Measurements from ENCODE around the gene KMT5C.

KMT5C gene

GRCh38 chr19:55301459-55302317, 38.0 kb upstream of the KMT5C start:
- Histone ChIP-seq H3K9me3 (ENCODE audit: severe bottlenecking) (no peaks in the 10 kb centered on the region), H3K27me3 (ENCODE audit: insufficient read depth, poor library complexity, severe bottlenecking) (no peaks in the 10 kb centered on the region), H3K27ac (ENCODE audit: poor library complexity, severe bottlenecking) (no peak overlapping the region), H3K36me3 (ENCODE audit: low read depth) (peaks cover 11% of the 10 kb centered on the region), H3K4me1 (ENCODE audit: insufficient read depth, poor library complexity, severe bottlenecking) (no peaks in the 10 kb centered on the region), H3K4me3 (ENCODE audit: severe bottlenecking) (no peak overlapping the region)
- DNase-seq (ENCODE audit: low spot score) (peak; percentile 84), ATAC-seq (ENCODE audit: low read depth) (peak; percentile 78)
- TF ChIP-seq CTCF (IDR thresholded peaks at IDR 0.05; ENCODE audit: poor library complexity, severe bottlenecking) = peak; percentile 94

GRCh38 chr19:55302318-55302703, 37.4 kb upstream of the KMT5C start:
- H3K36me3 ChIP-seq (ENCODE audit: low read depth) = peaks cover 11% of the 10 kb centered on the region
- no peak overlapping the region for H3K27ac ChIP-seq (ENCODE audit: poor library complexity, severe bottlenecking)
- H3K27me3 ChIP-seq (ENCODE audit: insufficient read depth, poor library complexity, severe bottlenecking) = no peaks in the 10 kb centered on the region
- ATAC-seq (ENCODE audit: low read depth) (no peak), DNase-seq (ENCODE audit: low spot score) (no peak)
- no peak overlapping the region for H3K4me3 ChIP-seq (ENCODE audit: severe bottlenecking)
- no peaks in the 10 kb centered on the region for H3K9me3 ChIP-seq (ENCODE audit: severe bottlenecking)
- H3K4me1 ChIP-seq (ENCODE audit: insufficient read depth, poor library complexity, severe bottlenecking) = no peaks in the 10 kb centered on the region
- no peak for TF ChIP-seq CTCF (IDR thresholded peaks at IDR 0.05; ENCODE audit: poor library complexity, severe bottlenecking)

- ATAC-seq (ENCODE audit: low read depth) = no peak
- H3K27ac ChIP-seq (ENCODE audit: poor library complexity, severe bottlenecking) = no peak overlapping the region
Observed at GRCh38 chr19:55303477-55303876, 36.2 kb upstream of the KMT5C start.

GRCh38 chr19:55304279-55304978, 35.2 kb upstream of the KMT5C start:
- Histone ChIP-seq H3K4me3 (ENCODE audit: severe bottlenecking) (no peak overlapping the region), H3K27ac (ENCODE audit: poor library complexity, severe bottlenecking) (no peak overlapping the region), H3K4me1 (ENCODE audit: insufficient read depth, poor library complexity, severe bottlenecking) (no peaks in the 10 kb centered on the region), H3K36me3 (ENCODE audit: low read depth) (peaks cover 11% of the 10 kb centered on the region), H3K27me3 (ENCODE audit: insufficient read depth, poor library complexity, severe bottlenecking) (no peaks in the 10 kb centered on the region), H3K9me3 (ENCODE audit: severe bottlenecking) (no peaks in the 10 kb centered on the region)
- no peak for TF ChIP-seq CTCF (IDR thresholded peaks at IDR 0.05; ENCODE audit: poor library complexity, severe bottlenecking)
- ATAC-seq (ENCODE audit: low read depth) = peak; percentile 67
- no peak for DNase-seq (ENCODE audit: low spot score)

More at GRCh38 chr19:55303477-55303876, 36.2 kb upstream of the KMT5C start:
- no peak for DNase-seq (ENCODE audit: low spot score)
- no peak for TF ChIP-seq CTCF (IDR thresholded peaks at IDR 0.05; ENCODE audit: poor library complexity, severe bottlenecking)
- no peak overlapping the region for H3K4me3 ChIP-seq (ENCODE audit: severe bottlenecking)
- H3K4me1 ChIP-seq (ENCODE audit: insufficient read depth, poor library complexity, severe bottlenecking) = no peaks in the 10 kb centered on the region
- H3K9me3 ChIP-seq (ENCODE audit: severe bottlenecking) = no peaks in the 10 kb centered on the region
- H3K27me3 ChIP-seq (ENCODE audit: insufficient read depth, poor library complexity, severe bottlenecking) = no peaks in the 10 kb centered on the region
- peaks cover 11% of the 10 kb centered on the region for H3K36me3 ChIP-seq (ENCODE audit: low read depth)
